GM18517 (cell line): ENCODE results near the gene GM2A.

Experiments used
- ATAC-seq: cut with Tn5 transposase; IDR thresholded peaks from one replicate; pipeline ENCODE4 v1.9.1; 2021; ENCODE audit warnings: mild to moderate bottlenecking, moderate library complexity; ENCODE audit not compliant: unreplicated experiment

The GM2A gene

DNA sequence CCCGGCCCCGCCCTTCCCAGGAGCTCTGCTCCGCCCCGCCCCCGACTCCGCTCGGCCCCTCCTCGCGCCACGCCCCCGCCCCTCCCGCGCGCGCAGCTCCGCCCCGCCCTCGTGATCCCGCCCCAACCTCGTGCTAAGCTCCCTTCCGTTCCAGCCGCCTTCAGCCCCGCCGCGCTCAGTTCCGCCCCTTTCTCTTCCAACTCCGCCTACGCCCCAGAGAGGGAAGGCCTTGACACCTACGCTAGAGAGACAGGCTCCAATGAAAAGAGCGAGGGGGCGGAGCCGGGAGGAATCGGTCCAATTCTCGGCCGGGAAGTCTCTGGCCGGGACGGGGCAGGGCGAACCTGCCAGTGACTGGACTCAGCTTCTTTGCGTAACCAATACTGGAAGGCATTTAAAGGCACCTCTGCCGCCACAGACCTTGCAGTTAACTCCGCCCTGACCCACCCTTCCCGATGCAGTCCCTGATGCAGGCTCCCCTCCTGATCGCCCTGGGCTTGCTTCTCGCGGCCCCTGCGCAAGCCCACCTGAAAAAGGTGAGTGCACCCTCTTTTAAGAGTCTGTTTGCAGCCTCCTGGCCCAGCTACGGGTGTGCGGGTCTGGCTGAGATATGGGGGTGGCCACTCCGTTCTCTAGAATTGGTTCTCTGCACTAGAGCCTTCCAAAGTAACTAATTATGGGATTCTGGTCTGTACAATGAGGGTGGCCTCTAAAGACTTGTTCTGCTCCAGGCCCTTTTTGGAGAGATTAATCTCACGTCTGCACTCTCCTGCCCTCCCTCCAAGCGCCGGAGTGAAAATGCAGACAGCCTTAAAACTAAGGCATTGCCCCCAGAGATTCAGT lies at the start of gene GM2A:
Gene GM2A (plus strand): TSS at position 424 of the 843 bp plus-strand sequence. CDS start 32 bp downstream, at position 456.
- peak; percentile 80 for ATAC-seq

DNA sequence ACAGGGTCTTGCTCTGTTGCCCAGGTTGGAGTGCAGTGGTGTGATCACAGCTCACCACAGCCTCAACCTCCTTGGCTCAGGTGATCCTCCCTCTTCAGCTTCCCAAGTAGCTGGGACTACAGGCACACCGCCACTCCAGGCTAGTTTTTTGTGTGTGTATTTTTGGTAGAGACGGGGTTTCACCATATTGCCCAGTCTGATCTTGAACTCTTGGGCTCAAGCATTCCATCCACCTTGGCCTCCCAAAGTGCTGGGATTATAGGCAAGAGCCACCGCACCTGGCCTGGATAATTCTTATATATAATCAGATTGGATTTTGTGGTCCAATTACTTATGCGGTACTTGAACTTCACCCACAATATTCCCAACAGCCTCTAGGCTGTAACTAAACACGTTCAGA lies 48.9 kb upstream of the GM2A start:
- no peak for ATAC-seq

DNA sequence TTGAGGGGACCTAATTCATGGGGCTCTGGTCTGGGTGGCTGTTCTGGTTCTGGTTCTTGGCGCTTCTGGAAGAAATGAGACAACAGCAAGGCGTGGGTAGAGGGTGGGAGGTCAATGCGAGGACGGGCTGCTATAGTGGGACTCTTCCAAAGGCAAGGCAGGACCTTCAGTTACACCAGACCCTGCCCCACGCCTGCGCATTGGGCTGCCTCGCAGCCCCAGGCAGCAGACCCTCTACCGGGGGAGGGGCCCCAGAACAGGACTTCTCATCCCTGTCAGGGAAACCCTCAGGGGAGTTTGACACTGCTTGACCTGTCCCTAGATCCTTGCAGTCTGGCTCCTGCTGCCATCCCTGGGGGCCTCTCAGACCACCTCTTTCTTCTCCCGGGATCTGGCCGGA lies 47.6 kb upstream of the GM2A start:
- ATAC-seq = no peak

DNA sequence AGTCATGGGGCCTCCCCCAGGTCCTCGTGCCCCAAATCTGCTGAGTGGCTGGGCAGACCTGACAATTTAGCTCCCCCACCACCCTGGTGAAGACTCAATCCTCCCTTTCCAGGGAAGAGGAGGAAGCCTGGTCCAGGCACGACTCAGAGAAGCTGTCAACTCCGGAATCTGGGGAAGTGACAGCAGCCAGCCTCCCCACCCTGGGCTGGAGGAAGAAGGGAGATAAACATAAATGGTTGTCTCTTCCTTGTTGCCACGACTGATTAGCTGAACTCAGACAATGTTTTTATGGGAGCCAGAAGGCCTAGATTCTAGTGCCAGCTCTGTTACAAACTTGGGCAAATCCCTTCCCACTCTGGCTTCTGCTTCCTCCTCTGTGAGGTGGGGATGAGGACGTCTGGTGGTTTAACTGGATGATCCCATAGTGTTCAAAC lies 44.5 kb upstream of the GM2A start:
- ATAC-seq = no peak

DNA sequence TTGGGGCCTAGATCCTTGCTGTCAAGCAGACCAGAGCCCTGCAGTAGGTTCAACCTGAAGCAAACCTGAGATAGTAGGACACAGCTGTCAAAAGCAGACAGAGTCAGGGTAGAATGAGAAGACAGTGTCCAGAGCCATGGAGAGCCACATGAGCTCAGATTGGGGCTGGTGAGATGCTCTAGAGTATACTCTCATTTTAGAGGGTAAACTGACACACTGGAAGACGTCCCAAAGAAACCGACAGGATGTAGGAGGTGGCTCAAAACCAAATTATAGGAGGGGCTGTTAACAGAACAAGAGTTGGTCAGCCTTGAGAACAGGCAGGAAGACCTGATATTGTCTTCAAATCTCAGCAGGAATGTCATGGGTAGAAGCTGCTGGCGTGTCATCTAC lies 40.6 kb upstream of the GM2A start:
- no peak for ATAC-seq

DNA sequence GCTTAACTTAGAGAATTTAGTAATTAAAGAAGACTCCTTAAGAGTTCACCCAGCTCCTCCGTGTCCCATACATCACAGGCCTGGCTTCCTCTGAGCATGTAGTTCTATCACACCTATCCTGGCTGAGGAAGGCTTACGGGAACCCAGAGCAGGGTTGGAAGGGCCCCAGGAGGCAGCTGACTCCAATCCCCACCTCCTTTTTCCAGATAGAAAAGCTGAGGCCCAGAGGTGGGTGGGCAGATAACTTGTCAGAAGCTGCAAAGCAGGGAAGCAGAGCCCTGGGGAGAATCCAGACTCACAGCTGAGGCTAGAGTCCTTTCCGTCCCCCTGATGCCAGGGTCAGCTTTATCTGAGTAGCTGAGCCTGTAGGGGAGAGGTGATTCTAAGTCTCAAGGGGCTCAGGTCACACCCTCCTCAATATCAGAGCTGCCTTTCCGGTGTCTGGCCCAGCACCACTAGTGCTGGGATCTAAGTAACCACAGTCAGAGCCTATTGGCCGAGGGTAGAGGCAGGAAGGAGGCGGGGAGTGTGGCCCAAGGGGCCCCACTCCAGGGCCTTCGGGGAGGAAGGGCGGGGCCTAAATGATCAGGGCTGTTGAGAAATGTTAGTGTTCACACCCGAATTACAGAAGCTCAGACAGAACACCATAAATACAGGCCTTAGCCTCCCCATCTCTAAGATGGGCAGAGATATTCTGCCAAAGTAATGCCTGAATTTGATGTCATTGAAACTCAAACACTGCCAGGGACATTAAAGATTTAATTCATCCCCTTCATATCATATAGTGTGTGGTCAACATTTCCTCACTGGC lies 39.0 kb upstream of the GM2A start:
- ATAC-seq = peak; percentile 71

DNA sequence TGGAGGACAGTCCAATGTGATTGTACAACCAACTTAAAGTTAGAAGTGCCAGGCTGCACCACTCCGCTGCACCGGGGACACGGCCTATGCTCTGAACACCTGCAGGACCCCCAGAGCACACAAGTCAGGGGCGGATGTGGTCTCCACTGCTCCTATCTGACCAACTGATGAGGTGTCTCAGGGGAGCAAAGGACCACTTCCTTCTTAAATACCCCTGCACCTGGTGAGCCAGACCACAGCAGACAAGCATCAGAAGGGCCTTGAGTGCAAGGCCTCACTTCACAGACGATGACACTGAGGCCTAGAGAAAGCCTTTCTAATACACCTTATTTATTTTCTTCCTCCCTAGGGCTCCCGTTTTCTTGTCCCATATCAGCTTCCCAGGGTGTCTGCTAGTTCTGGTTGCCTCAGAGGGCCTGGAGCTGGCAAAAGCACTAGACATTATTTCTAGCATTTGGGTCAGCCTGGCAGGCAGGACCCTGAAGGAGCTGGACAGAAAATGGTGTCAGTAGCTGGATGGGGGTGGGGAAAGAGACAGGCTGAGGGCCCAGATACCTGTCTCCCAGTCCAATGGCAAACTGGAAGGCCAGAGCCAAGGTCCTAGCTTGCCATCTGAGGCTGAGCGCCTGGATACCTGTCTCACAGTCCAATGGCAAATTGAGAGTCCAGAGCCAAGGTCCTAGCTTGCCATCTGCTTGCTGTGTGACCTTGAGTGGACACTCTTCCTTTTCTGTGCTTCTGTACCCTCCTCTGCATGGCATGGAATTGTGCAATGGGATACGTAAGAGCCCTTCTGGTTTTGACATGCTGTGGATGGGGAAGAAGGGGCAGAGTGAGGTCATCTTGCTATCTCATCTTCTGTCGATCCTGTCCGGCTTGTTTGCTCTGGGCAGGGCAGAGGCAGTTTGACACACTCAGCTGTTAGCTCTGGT lies 38.1 kb upstream of the GM2A start:
- peak; percentile 53 for ATAC-seq

DNA sequence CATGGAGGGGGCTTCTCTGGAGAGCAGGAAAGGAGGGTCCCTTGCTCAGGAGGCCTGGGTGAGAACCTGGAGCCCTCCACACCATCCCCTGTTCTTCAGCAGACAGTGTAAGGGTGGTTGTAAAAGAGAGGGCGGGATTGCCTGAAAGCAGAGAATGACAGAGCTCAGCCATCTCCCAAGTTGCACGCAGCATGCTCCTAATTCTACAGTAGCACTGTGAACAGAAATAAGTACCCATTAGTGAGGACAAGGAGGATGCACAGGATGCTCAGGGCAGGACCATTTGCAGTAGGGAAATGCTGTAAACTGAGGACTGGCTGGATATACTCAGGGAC lies 37.5 kb upstream of the GM2A start:
- no peak for ATAC-seq

DNA sequence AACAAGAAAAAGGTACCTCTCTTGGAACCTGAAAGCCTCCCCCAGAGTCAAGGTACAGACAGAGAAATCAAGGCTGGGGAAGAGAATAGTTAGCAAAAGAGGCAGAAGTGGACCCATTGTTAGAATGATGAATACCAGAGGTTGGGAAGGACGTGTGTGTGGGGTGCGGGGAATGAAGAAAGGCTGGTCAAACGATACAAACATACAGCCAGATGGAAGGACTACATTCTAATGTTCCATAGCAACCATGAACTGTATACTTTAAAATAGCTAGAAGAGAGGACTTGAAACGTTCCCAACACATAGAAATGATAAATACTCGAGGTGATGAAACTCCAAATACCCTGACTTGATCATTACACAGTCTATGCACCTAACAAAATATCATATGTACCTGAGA lies 36.2 kb upstream of the GM2A start:
- no peak for ATAC-seq

DNA sequence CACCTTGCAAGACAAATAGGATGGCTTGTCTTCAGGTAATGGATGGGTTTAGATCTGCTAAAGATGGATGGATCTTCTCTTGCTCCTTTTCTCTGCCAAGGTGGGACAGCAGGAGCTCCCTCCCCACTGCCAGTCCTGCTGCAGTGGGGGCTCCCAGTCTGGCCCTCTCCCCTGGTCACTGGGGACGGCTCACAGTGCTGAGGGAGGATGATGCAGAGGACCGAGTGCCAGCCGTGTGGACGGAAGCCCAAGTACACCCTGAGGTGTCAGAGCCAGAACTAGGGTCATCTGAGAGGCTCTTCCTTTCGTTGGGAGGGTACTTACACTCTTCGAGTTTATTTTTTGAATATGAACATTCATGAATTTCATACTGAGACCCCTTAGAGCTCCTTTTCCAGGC lies 34.8 kb upstream of the GM2A start:
- no peak for ATAC-seq

DNA sequence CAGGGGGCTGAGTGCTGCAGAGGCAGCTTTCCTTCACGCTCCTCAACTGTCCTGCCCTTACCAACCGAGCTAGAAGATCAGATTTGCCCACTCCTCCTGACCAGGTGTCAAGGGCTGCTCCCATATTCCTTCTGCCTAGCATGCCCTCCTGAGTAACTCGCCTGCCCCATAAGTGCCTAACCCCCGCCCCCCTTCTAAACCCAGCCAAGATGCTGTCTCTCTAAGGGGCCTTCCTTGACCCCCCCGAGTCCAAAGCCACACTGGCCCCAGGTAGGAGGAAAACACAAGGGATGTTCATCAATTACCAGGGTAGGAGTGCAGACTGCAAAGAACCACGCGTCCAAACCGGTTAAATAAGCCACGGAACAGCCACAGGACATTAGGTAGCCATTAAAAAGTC lies 33.8 kb upstream of the GM2A start:
- ATAC-seq = no peak

DNA sequence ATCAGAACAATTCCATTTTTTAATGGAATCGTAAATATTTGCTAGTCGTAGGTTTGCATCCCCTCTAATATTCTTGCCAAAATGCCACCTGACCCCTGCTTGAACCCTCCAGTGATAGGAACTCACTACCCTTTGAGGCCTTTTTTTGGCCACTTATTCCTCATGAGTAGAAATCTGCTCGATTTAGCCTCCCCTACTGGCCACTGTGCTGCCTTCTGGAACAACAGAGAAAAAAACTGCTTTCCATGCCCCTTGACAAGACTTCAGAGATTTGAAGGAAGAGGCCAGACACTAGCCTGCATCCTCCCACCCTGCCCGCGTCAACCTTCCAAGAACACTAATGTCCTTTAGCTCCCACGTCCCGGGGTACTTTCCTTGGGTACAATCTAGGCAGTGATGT lies 33.2 kb upstream of the GM2A start:
- ATAC-seq = no peak

DNA sequence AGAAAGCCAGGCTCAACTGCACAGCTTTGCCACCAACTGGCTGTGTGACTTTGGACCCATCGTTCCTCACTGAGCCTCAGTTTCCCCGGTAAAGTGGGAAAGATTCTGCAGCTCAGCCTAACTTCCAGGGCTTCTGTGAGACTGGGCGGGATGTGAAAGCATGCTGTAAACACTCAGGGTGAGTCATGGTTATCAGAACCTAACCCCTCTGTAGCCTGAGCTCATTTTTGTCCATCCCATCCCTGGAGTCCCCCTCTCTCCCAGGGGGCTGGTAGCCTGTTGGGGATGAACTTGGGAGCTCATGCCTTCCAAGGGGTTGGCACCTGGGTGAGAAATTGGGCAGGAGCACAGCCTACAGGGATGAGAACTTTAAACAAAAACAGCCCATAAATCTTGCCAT lies 31.4 kb upstream of the GM2A start:
- no peak for ATAC-seq

DNA sequence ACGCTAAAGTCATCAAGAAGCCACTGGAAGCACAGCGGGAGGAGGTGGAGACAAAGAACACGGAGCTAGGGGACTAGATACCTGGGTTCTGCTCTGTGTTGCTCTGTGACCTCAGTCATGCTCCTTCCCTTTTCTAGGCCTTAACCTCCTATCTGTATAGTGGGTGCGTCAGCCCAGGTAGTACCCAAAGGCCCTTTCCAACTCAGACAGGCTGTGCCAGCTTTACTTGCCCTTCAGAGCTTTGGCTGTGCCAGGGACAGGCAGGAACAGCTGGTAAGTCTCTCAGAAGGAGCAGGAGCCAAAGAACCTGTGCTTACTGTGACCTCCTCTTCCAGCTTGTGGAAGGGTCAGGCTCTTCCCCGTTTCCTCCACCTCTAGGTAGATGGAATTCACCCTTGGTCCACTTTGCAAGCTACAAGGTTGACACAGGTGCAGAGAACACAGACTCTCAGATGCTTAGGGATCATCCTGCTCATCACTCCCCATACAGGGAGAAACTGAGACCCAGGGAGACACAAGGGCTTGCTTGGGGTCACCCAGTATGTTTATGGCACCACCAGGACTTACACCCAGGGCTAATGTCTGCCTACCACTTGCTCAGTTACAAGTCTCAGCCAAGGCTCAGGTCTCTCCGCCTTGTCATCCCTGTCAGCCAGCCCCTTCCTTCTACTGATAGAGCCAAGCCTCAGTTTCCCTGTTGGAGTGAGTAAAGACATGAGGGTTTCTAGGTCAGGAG lies 30.8 kb upstream of the GM2A start:
- no peak for ATAC-seq

DNA sequence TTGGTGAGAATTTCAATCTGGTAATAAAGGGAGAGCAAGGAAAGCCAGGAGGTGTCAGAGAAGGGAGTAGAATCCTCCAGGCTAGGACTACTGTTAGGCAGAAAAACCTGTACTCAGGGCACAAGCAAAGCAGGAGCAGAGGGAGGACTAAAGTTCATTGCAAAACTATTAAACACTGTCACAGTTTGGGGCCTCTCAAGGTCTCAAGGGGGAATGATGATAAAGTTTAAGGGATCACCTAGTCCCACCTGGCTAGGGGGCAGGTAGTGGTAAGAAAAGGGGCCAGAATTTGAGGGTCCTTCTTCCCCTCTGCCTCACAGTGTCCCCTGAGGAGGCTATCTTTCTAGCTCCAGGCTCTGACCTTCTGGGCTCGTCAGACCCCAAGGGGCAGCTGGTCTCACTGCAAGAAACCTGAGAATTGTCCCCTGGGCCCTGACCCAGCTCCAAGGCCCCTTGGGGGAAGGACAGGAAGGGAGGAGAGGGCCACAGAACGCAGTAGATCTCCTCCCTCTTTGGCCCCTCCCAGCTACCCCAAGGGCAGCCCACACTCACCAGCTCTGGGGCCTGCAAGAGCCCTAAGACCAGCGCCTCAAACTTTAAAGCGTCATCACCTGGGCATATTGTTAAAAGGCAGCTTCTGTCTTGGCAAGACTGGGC lies 30.1 kb upstream of the GM2A start:
- peak; percentile 52 for ATAC-seq

DNA sequence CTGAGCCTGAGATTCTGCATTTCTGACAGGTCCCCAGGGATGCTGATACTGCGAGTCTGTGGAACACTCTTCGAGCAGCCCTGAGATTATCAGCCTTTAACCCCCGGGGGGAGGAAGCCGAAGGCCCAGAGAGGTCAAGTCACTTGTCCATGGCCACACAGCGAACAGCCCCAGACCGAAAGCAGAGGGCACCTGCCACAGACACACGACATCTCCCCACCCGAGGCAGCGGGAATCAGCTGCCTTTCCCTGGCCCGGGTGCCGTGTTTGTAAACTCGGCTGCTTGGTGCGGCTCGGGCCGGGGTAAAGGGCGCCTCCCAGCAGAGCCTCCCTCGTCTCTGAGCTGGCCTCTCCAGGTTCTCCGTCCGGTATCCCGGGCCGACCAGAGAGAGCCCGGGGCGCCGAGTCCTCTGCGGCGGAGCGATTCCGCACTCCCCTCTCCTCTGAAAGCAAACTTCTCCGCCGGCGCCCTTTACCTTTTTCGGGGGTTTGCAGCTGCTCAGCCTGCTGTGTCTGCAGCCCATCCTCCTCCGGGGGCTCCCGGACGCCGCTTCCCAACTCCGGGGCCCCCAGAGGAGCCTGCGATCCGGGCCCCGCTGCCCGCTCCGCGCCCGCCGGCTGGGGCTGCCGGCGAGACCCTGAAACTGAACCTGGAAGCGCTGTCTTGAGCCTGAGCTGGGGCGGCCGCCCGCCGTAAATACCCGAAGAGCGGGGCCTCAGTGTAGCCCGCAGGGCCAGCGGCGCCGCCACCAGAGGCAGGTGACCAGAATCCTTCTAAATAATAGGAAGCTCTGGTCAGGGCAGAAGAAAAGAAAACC lies 29.3 kb upstream of the GM2A start, which contains the start of gene CCDC69:
Gene CCDC69 (minus strand): TSS at position 646 of the 818 bp plus-strand sequence. CDS start 122 bp downstream, at position 524.
- ATAC-seq = peak; percentile 66

DNA sequence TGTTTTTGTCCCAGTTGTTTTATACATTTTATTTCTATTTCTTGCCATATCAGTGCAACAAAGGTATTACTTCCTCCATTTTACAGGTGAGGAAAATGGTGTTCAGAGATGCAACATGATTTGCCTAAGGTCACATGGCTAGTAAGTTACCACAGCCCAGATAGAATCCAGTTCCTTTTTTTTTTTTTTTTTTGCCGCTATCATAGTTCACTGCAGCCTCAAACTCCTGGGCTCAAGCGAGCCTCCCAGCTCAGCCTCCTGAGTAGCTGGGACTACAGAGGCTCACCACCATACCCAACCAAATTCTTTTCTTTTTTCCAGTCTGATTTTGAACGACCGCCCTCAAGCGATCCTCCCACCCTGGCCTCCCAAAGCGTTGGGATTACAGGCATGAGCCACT lies 28.6 kb upstream of the GM2A start:
- peak; percentile 13 for ATAC-seq

DNA sequence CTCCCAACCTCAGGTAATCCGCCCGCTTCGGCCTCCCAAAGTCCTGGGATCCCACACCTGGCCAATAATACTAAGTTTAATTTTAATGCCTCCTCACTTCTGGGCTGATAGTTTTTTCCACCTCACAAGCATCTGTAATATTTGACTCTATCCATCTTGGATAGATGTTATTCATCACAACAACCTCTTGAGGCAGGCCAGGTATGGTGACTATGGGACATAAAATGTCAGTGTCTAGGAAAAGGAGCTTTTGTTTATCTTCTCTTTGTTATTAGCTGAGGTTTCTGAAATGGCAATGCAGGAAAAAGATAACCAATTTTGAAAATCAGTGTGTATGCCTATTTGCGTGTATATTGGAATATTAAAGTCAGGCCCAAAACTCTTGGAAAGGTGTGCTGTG lies 27.9 kb upstream of the GM2A start:
- ATAC-seq = no peak

DNA sequence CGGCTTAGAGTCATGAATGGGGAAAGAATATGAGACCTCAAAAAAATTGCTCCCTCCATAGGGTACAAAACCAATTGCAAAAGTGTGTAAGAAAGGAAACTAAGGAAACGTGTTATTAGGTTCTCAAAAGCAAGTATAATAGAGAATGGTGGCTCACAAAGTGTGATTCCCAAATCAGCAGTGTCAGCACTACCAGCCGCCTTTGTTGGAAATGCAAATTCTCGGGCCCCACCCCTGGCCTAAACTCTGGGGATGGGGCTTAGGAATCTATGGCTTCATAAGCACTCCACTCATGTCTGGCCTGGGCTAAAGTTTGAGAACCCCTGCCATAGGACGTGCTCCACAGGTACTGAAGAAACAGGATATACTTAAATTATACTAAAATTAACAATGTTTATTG lies 27.5 kb upstream of the GM2A start:
- ATAC-seq = no peak
